Endothelial cell (in vitro differentiated cells): ENCODE measurements around the gene PRSS23. TPM values are rescaled to one million over a fixed set of nuclear protein-coding genes. Genes with fewer than 3 reads are reported as not detected.
A peak's percentile ranks its signal among the peaks of the same experiment; 100 is the strongest.

Experiments used
- DNase-seq: peaks from one replicate; pipeline ENCODE4 v3.0.0; 2021; ENCODE audit warnings: low spot score
- H3K27ac Mint-ChIP-seq: one replicate; pipeline ENCODE4 v1.8.0; 2021; ENCODE audit warnings: mixed read lengths, inconsistent platforms; ENCODE audit not compliant: unreplicated experiment
- H3K27me3 Mint-ChIP-seq: one replicate; pipeline ENCODE4 v1.8.0; 2021; ENCODE audit warnings: mild to moderate bottlenecking, moderate library complexity, mixed read lengths, inconsistent platforms; ENCODE audit not compliant: unreplicated experiment
- H3K36me3 Mint-ChIP-seq: one replicate; pipeline ENCODE4 v1.8.0; 2021; ENCODE audit warnings: mild to moderate bottlenecking, low read depth, mixed read lengths, inconsistent platforms; ENCODE audit not compliant: unreplicated experiment
- H3K4me1 Mint-ChIP-seq: one replicate; pipeline ENCODE4 v1.8.0; 2021; ENCODE audit warnings: mild to moderate bottlenecking, mixed read lengths, inconsistent platforms; ENCODE audit not compliant: unreplicated experiment
- H3K4me3 Mint-ChIP-seq: one replicate; pipeline ENCODE4 v1.8.0; 2021; ENCODE audit warnings: mild to moderate bottlenecking, mixed read lengths, inconsistent platforms; ENCODE audit not compliant: unreplicated experiment
- H3K9me3 Mint-ChIP-seq: one replicate; pipeline ENCODE4 v1.8.0; 2021; ENCODE audit warnings: mixed read lengths, inconsistent platforms; ENCODE audit not compliant: unreplicated experiment
- CTCF ChIP-seq: fragments of 200-600 bp; sonication (generic); IDR thresholded peaks from one replicate; pipeline ENCODE4 v1.5.0; 2021; ENCODE audit warnings: antibody characterized with exemption; ENCODE audit not compliant: unreplicated experiment
- total RNA-seq: library from RNA; stranded (reverse); fragmentation: NEBNext Ultra II Directional; extraction: Animal tissue kit (Norgen Biotek cat#: 25700); gene quantifications from one replicate; pipeline ENCODE4 v1.2.1, GENCODE V29; 2021; ENCODE audit not compliant: unreplicated experiment

PRSS23 gene
- total RNA-seq, 1 donor from 2014 or later, result 4.8 TPM

DNA sequence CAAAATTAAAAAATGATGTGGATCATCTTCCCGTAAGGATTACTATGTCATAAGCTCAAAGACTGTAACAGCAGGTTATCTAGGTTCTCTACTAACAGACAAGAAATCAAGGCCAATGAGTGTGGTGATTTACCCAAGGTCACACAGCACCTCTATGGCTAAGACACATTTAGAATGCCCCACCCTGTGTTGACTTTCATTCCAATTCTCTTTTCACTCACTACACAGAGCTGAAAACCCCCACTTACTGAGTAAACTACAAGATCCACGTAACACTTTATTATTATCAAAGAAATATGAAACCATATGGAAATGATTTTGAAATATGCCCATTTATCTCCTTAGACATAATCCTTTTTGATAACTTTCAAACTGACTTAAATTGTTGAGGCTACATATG lies 4.8 kb upstream of the PRSS23 start:
- H3K27me3 Mint-ChIP-seq, result peaks cover 6% of the 10 kb centered on the region
- H3K36me3 Mint-ChIP-seq, result no peaks in the 10 kb centered on the region
- DNase-seq, result no peak
- H3K27ac Mint-ChIP-seq, result no peak overlapping the region
- TF ChIP-seq CTCF, result no peak
- H3K9me3 Mint-ChIP-seq, result no peaks in the 10 kb centered on the region
- no peak overlapping the region for H3K4me3 Mint-ChIP-seq
- peaks cover 3% of the 10 kb centered on the region for H3K4me1 Mint-ChIP-seq

- peak overlapping the region; percentile 10 for H3K27ac Mint-ChIP-seq
- no peak for DNase-seq
- H3K36me3 Mint-ChIP-seq, result no peaks in the 10 kb centered on the region
- H3K9me3 Mint-ChIP-seq, result no peaks in the 10 kb centered on the region
- H3K27me3 Mint-ChIP-seq, result peaks cover 6% of the 10 kb centered on the region
- peaks cover 7% of the 10 kb centered on the region for H3K4me1 Mint-ChIP-seq
- H3K4me3 Mint-ChIP-seq, result no peak overlapping the region
- no peak for TF ChIP-seq CTCF
These were observed 4.4 kb upstream of the PRSS23 start for GRCh38 chr11:86795949-86796348.

DNA sequence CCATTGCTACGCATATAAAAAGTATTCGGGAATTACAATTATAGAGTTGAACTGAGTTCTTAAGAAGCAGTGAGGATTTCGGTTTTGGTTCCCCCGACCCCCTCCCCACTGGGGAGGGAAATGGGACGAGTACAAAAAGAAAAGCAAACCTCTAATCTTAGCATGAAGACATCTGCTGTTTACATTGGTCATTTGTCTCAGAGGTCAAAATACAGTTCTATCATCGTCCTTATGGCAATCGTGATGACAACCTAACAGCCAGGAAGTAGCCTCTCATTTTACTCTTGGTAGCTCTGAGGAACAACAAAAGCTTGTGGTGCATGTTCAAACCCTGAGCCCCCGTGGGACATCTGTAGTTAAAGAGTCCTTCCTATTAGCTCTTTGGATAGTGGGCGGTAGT lies 3.2 kb upstream of the PRSS23 start:
- no peak for DNase-seq
- TF ChIP-seq CTCF, result no peak
- H3K4me1 Mint-ChIP-seq, result peaks cover 8% of the 10 kb centered on the region
- no peak overlapping the region for H3K4me3 Mint-ChIP-seq
- H3K9me3 Mint-ChIP-seq, result peaks cover 4% of the 10 kb centered on the region
- H3K36me3 Mint-ChIP-seq, result no peaks in the 10 kb centered on the region
- H3K27me3 Mint-ChIP-seq, result peaks cover 6% of the 10 kb centered on the region
- H3K27ac Mint-ChIP-seq, result no peak overlapping the region

- Mint-ChIP-seq H3K36me3 (no peaks in the 10 kb centered on the region), H3K4me3 (no peak overlapping the region), H3K27me3 (peaks cover 5% of the 10 kb centered on the region), H3K9me3 (peaks cover 4% of the 10 kb centered on the region), H3K27ac (no peak overlapping the region), H3K4me1 (peaks cover 17% of the 10 kb centered on the region)
- no peak for DNase-seq
- no peak for TF ChIP-seq CTCF
These were observed 1.4 kb upstream of the PRSS23 start for GRCh38 chr11:86798988-86799387.

DNA sequence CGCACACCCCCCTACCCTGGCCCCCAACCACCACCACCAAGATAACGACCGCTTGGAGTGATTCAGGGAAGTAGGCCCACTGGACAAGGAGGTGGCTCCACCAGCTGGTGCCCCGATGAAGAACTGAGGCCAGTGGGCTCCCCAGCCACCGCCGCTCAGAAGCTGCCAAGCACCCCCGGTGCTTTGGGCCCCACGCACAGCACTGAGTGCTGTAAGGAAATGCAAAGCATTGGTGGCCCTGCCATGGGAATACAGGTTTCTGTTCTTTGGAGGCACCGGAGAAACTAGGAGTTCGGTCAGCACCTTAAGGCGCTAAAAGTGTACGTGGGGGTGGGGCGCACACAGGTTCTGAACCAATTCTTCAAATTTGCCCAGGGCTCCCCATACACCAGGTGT lies 664 bp upstream of the PRSS23 start:
- H3K36me3 Mint-ChIP-seq, result no peaks in the 10 kb centered on the region
- peaks cover 5% of the 10 kb centered on the region for H3K27me3 Mint-ChIP-seq
- H3K4me1 Mint-ChIP-seq, result peaks cover 17% of the 10 kb centered on the region
- TF ChIP-seq CTCF, result no peak
- H3K9me3 Mint-ChIP-seq, result peaks cover 4% of the 10 kb centered on the region
- no peak overlapping the region for H3K27ac Mint-ChIP-seq
- DNase-seq, result peak; percentile 15
- H3K4me3 Mint-ChIP-seq, result peak overlapping the region; percentile 81
